GM12873 (cell line): ENCODE measurements around the gene HLX.

Experiments
- CTCF ChIP-seq: IDR thresholded peaks from 2 replicates; pipeline ENCODE4 v1.5.1; 2012; ENCODE audit warnings: low read depth, mild to moderate bottlenecking, moderate library complexity, low read length, control low read depth; ENCODE audit not compliant: insufficient read depth; ENCODE audit errors: missing control alignments

HLX gene

GRCh38 chr1:220915117-220915440 is 35.8 kb downstream of the HLX start:
- TF ChIP-seq CTCF, result no peak

- TF ChIP-seq CTCF, result no peak
These were observed 36.7 kb downstream of the HLX start for GRCh38 chr1:220915954-220916353.

DNA sequence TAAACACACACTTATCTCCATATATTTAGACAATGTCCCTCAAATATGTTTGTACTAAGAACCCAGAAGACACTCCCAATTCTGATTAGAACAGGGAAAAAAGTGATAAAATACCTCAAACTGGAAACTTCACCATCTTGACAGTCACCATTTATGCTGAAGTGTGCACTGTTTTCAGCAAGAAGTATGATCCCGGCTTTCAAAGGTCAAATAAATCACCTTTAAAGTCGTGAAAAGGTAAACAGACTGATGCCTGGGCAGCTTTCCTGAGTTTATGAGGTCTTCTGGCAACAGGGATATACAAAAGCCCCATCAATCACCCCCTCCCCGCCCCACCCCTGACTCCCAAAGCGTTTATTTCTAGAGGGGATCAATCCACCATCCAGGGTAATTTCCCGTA is 37.9 kb downstream of the HLX start:
- no peak for TF ChIP-seq CTCF

GRCh38 chr1:220917535-220918209 is 38.4 kb downstream of the HLX start:
- TF ChIP-seq CTCF, result no peak

GRCh38 chr1:220918285-220918951 is 39.2 kb downstream of the HLX start:
- TF ChIP-seq CTCF, result no peak

DNA sequence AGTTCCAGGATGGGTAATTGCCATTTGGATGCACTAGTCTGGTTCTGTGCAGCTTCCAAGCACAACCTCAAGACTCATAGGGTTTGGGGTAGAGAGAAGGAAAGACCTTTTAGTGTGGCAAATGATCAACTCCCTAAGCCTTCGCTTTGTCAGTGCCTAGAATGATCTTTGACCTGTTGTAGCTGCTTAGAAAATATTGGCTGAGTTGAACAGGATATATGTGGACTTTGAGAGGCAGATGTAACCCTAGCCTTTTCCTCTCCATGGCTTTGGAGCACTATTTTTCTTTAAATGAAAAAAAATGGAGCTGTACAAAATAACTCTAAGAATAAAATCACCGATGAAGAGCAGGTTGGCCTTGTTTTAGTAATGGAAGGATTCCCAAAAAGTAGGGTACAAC is 41.7 kb downstream of the HLX start:
- no peak for TF ChIP-seq CTCF

DNA sequence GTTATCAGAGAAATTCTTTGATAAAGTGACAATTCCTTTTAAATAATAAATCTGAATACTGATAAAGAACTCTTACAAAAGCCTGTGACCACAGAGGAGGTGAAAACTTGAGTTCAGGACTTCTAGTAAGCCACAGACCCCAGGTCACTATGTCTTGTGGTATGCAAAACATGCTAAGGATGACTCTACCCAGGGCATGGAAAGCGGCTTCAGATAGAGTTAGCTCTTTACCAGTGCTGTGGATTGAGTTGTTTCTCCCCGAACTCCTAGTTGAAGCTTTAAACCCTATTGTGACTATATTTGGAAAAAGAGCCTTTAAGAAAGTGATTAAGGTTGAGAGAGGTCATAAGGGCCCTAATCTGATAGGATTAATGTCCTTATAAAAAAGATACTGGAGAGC is 42.3 kb downstream of the HLX start:
- TF ChIP-seq CTCF, result no peak
